Mucosa of descending colon (tissue), 3 donors: ENCODE results near the gene BCAR3. TPM values are rescaled to one million over a fixed set of nuclear protein-coding genes. Genes with fewer than 3 reads are reported as not detected.

ENCODE experiments used
- ATAC-seq: fragments of 200-7000 bp; cut with Tn5 transposase; one replicate; pipeline ENCODE4 v1.9.1; 2020; ENCODE audit warnings: mild to moderate bottlenecking, moderate library complexity
- DNase-seq, 3 donors: peaks; one replicate each; pipeline ENCODE4 v3.0.0-alpha.2; 2020
- H3K36me3 ChIP-seq: fragments of 200-600 bp; one replicate; pipeline ENCODE4 v1.8.0; 2021; ENCODE audit warnings: low read depth, mild to moderate bottlenecking
- H3K4me1 ChIP-seq: fragments of 200-600 bp; one replicate; pipeline ENCODE4 v1.8.0; 2021; ENCODE audit warnings: low read depth, mild to moderate bottlenecking
- H3K4me3 ChIP-seq: fragments of 200-600 bp; one replicate; pipeline ENCODE4 v1.8.0; 2021; ENCODE audit warnings: mild to moderate bottlenecking
- H3K9me3 ChIP-seq: fragments of 200-600 bp; one replicate; pipeline ENCODE4 v1.8.0; 2021; ENCODE audit warnings: mild to moderate bottlenecking
- CTCF ChIP-seq: fragments of 200-600 bp; IDR thresholded peaks from one replicate; pipeline ENCODE4 v1.8.0; 2022; ENCODE audit warnings: antibody characterized with exemption, mild to moderate bottlenecking
- intact Hi-C, 2 donors: fragments of 100-400 bp; cut with DNase I in 1 of 2; cut with micrococcal nuclease in 1 of 2; formaldehyde crosslinking; loops; one replicate each; pipeline versions ENCODE4 v1.11.0 to v1.11.1; 2022; cut with DNase I, micrococcal nuclease
- total RNA-seq, 3 donors: library from RNA; stranded (reverse); fragmentation: NEBNext Ultra II Directional in 2 of 3; extraction: Animal tissue kit (Norgen Biotek cat#: 25700) in 2 of 3; gene quantifications; one replicate each; pipeline versions ENCODE4 v1.2.1 to v1.2.4, GENCODE V29; 2021 to 2023
- donor health status: DM: no; HTN: no; CAD: no; lungs with moderate emphysema.
- donor health status: DM: no; HTN: no; CAD: no.
- donor health status: DM: no; HTN: yes; CAD: no.

The BCAR3 gene
- total RNA-seq, 3 donors from 2014 or later: 37.2 to 73.7 (median 54.3) TPM

GRCh38 chr1:93576746-93577145 lies 104.9 kb downstream of the BCAR3 start:
- ATAC-seq (no peak), DNase-seq (no peak)
- intact Hi-C loops: no loop called here
- H3K4me1 ChIP-seq: peaks cover 28% of the 10 kb centered on the region
- no peak overlapping the region for H3K4me3 ChIP-seq
- TF ChIP-seq CTCF: no peak
- no peaks in the 10 kb centered on the region for H3K9me3 ChIP-seq
- peaks cover 4% of the 10 kb centered on the region for H3K36me3 ChIP-seq

DNA sequence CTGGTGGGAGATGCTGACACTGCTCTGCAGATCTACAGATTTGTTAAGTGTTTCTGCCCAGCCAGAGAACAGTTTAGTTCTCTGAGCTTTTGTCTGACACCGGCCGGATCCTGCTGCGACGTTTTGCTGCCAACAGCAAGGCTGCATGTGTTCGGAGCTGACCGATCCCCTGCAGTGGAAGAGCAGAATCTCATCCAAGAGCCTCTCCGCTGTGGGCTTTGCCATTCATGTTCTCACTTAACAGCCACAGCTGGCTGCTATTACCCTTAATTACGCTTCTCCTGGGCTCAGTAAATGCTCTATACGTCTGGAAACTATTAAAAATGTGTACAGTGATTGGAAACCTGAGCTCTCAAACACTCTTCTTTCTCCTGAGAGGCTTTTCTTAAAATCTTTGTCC lies 105.3 kb downstream of the BCAR3 start:
- H3K36me3 ChIP-seq: peaks cover 4% of the 10 kb centered on the region
- peaks cover 28% of the 10 kb centered on the region for H3K4me1 ChIP-seq

DNA sequence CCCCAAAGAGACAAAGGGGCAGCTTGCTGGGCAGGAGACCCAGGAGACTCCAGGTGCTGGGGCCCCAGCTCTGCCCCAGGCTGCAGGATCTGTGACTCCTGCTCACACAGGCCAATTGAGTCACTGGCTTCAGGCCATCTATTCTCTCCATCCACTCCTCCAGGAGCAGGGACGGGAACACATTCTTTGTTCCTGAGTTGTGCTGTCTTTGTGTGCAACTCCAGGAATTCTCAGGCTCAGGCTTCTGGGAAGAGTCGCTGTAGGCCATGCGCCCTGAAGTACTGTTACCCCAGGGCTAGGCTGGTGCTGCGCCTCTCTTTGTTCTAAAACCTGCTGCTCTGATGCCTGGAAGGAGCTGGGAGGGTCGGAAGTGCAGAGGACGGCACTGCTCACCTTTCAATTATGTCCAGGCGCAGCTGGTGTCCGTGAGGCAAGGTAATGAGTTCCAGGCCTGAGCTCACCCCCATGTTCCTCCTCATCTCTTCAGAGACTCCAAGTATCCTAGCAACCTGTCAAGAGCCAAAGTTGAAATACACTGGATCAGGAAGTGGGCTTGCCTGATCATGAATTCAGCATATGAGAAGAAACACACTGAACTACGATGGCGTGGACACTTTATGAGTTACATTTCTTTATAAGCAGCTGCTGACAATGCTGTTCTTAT lies 105.9 kb downstream of the BCAR3 start:
- H3K4me1 ChIP-seq: peaks cover 23% of the 10 kb centered on the region
- H3K36me3 ChIP-seq: peaks cover 4% of the 10 kb centered on the region
- no peaks in the 10 kb centered on the region for H3K9me3 ChIP-seq
- DNase-seq (no peak), ATAC-seq (no peak)
- no peak for TF ChIP-seq CTCF
- intact Hi-C loops: no loop called here
- H3K4me3 ChIP-seq: no peak overlapping the region

More for the DNA sequence above, 105.3 kb downstream of the BCAR3 start:
- Histone ChIP-seq H3K4me3 (no peak overlapping the region), H3K9me3 (no peaks in the 10 kb centered on the region)
- DNase-seq (no peak), ATAC-seq (no peak)
- TF ChIP-seq CTCF: no peak
- intact Hi-C loops: no loop called here

- TF ChIP-seq CTCF: no peak
- no peak for DNase-seq
- Histone ChIP-seq H3K4me3 (no peak overlapping the region), H3K36me3 (peaks cover 4% of the 10 kb centered on the region), H3K9me3 (no peaks in the 10 kb centered on the region), H3K4me1 (peaks cover 16% of the 10 kb centered on the region)
- intact Hi-C loops: no loop called here
- ATAC-seq: no peak
Measured at GRCh38 chr1:93574991-93575390, 106.6 kb downstream of the BCAR3 start.

- Histone ChIP-seq H3K9me3 (no peaks in the 10 kb centered on the region), H3K4me1 (peaks cover 11% of the 10 kb centered on the region), H3K4me3 (no peak overlapping the region), H3K36me3 (peaks cover 4% of the 10 kb centered on the region)
- DNase-seq (no peak), ATAC-seq (no peak)
- intact Hi-C loops: no loop called here
- no peak for TF ChIP-seq CTCF
Measured at GRCh38 chr1:93574511-93574910, 107.1 kb downstream of the BCAR3 start.
